Mucosa of descending colon (tissue), 3 donors: Measurements from ENCODE around the gene RAD51B. TPM values are rescaled to one million over a fixed set of nuclear protein-coding genes. Genes with fewer than 3 reads are reported as not detected.

Experiments used
- ATAC-seq: fragments of 200-7000 bp; cut with Tn5 transposase; one replicate; pipeline ENCODE4 v1.9.1; 2020; ENCODE audit warnings: mild to moderate bottlenecking, moderate library complexity
- DNase-seq, 3 donors: peaks; one replicate each; pipeline ENCODE4 v3.0.0-alpha.2; 2020
- H3K36me3 ChIP-seq: fragments of 200-600 bp; one replicate; pipeline ENCODE4 v1.8.0; 2021; ENCODE audit warnings: low read depth, mild to moderate bottlenecking
- H3K4me1 ChIP-seq: fragments of 200-600 bp; one replicate; pipeline ENCODE4 v1.8.0; 2021; ENCODE audit warnings: low read depth, mild to moderate bottlenecking
- H3K4me3 ChIP-seq: fragments of 200-600 bp; one replicate; pipeline ENCODE4 v1.8.0; 2021; ENCODE audit warnings: mild to moderate bottlenecking
- H3K9me3 ChIP-seq: fragments of 200-600 bp; one replicate; pipeline ENCODE4 v1.8.0; 2021; ENCODE audit warnings: mild to moderate bottlenecking
- CTCF ChIP-seq: fragments of 200-600 bp; IDR thresholded peaks from one replicate; pipeline ENCODE4 v1.8.0; 2022; ENCODE audit warnings: antibody characterized with exemption, mild to moderate bottlenecking
- intact Hi-C, 2 donors: fragments of 100-400 bp; cut with DNase I in 1 of 2; cut with micrococcal nuclease in 1 of 2; formaldehyde crosslinking; loops; one replicate each; pipeline versions ENCODE4 v1.11.0 to v1.11.1; 2022; cut with DNase I, micrococcal nuclease
- total RNA-seq, 3 donors: library from RNA; stranded (reverse); fragmentation: NEBNext Ultra II Directional in 2 of 3; extraction: Animal tissue kit (Norgen Biotek cat#: 25700) in 2 of 3; gene quantifications; one replicate each; pipeline versions ENCODE4 v1.2.1 to v1.2.4, GENCODE V29; 2021 to 2023
- donor health status: DM: no; HTN: no; CAD: no; lungs with moderate emphysema.
- donor health status: DM: no; HTN: no; CAD: no.
- donor health status: DM: no; HTN: yes; CAD: no.

Gene RAD51B
- total RNA-seq, 3 donors from 2014 or later, result 15.8 to 23.3 (median 20.9) TPM

- Histone ChIP-seq H3K36me3 (no peaks in the 10 kb centered on the region), H3K4me3 (no peak overlapping the region), H3K9me3 (peaks cover 2% of the 10 kb centered on the region), H3K4me1 (peaks cover 10% of the 10 kb centered on the region)
- intact Hi-C loops, result loop anchor here in 1 of 2 donors (5.0 kb wide), 1 partner anchor 62 kb away; no protein-coding TSS in a partner anchor
- no peak for TF ChIP-seq CTCF
- DNase-seq (no peak), ATAC-seq (peak; percentile 30)
These were observed 900.2 kb downstream of the RAD51B start for GRCh38 chr14:68719634-68720384.

GRCh38 chr14:68722186-68722585, 902.6 kb downstream of the RAD51B start:
- H3K4me3 ChIP-seq, result no peak overlapping the region
- intact Hi-C loops, result loop anchor here in 1 of 2 donors (5.0 kb wide), 1 partner anchor 60 kb away; no protein-coding TSS in a partner anchor
- ATAC-seq (no peak), DNase-seq (no peak)
- peaks cover 13% of the 10 kb centered on the region for H3K4me1 ChIP-seq
- no peaks in the 10 kb centered on the region for H3K36me3 ChIP-seq
- no peak for TF ChIP-seq CTCF
- H3K9me3 ChIP-seq, result peaks cover 2% of the 10 kb centered on the region

GRCh38 chr14:68722968-68723566, 903.5 kb downstream of the RAD51B start:
- DNase-seq, result no peak
- ATAC-seq, result peak; percentile 33

GRCh38 chr14:68723808-68724268, 904.3 kb downstream of the RAD51B start:
- H3K9me3 ChIP-seq, result peaks cover 2% of the 10 kb centered on the region
- TF ChIP-seq CTCF, result no peak
- no peak overlapping the region for H3K4me3 ChIP-seq
- DNase-seq (no peak), ATAC-seq (no peak)
- intact Hi-C loops, result loop anchor here in 1 of 2 donors (5.0 kb wide), 1 partner anchor 58 kb away; no protein-coding TSS in a partner anchor
- H3K4me1 ChIP-seq, result peaks cover 22% of the 10 kb centered on the region
- no peaks in the 10 kb centered on the region for H3K36me3 ChIP-seq

More at GRCh38 chr14:68722968-68723566, 903.5 kb downstream of the RAD51B start:
- Histone ChIP-seq H3K4me1 (peaks cover 20% of the 10 kb centered on the region), H3K4me3 (no peak overlapping the region), H3K9me3 (peaks cover 2% of the 10 kb centered on the region), H3K36me3 (no peaks in the 10 kb centered on the region)
- TF ChIP-seq CTCF, result no peak
- intact Hi-C loops, result loop anchor here in 1 of 2 donors (5.0 kb wide), 1 partner anchor 59 kb away; no protein-coding TSS in a partner anchor

GRCh38 chr14:68724914-68725313, 905.3 kb downstream of the RAD51B start:
- DNase-seq (no peak), ATAC-seq (no peak)
- intact Hi-C loops, result loop anchor here in 1 of 2 donors (5.0 kb wide), 1 partner anchor 57 kb away; no protein-coding TSS in a partner anchor
- TF ChIP-seq CTCF, result no peak
- Histone ChIP-seq H3K36me3 (no peaks in the 10 kb centered on the region), H3K9me3 (peaks cover 2% of the 10 kb centered on the region), H3K4me1 (peaks cover 26% of the 10 kb centered on the region), H3K4me3 (no peak overlapping the region)
